Stimulated activated CD4-positive, alpha-beta T cell treated with anti-CD3 and anti-CD28 coated beads, Interleukin-15, amount 100 ng/mL, for 1 hour (primary cell): ENCODE measurements around the gene ZNF564.
"Not testable (repeated sequence)": the region's sequence is repeated elsewhere in the genome, so short reads cannot be mapped to it uniquely, and the experiment has no call there.

Source experiments
- DNase-seq, 2 donors: peaks; one replicate each; pipeline ENCODE4 v3.0.0-alpha.2; 2020; ENCODE audit warnings: low read depth in 1 of 2, low spot score in 1 of 2

The ZNF564 gene

DNA sequence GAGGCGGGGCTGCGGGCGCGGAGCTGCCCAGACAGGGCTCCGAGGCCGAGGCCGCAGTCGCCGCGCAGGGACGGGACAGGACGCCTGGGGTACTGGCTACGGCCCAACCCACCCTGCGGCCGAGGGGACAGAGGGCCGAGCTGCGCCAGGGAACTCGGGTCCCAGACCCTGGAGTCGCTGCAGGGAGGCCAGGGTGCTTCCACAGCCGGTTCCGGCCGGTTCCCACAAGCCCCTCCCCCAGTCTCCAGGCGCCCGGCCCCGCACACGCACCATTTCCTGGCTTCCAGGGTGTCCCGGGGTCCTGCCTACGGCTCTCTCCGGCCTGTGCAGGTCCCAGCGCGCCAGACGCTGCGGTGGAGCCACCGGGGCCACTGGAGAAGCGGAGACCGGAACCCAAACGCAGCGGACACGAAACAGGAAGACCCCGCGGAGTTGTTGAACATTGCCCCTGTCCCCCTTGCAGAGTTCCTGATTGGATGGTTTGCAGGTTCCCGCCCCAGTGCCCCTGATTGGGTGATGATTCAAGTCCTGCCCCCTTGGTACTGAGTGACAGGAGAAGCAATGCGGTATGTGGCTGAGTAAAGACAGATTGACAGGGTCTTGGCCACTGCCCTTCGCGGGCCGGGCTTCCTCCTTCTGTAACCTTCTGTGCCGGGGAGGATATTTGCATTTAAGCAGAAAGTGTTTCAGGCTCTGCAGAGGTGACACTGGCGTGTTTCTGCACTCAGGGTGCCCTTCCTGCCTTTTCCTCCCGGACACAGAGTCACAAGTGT lies at the start of gene ZNF564:
TSS of gene ZNF564 (minus strand) at position 423 of the 773 bp plus-strand sequence. CDS start at position 273, 150 bp downstream.
- DNase-seq = peak; percentile 73 to 82

DNA sequence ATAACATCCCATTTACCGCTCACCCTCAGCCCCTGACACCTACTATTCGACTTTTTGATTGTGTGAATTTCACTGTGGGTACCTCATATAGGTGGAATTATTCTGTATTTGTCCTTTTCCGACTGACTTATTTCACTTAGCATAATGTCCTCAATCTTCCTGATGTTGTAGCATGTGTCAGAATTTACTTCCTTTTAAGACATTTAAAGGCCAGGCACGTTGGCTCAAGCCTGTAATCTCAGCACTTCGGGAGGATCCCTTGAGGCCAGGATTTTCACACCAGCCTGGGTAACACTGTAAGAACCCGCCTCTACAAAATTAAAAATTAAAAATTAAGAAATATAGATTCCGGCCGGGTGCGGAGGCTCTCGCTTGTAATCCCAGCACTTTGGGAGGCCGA lies 46.3 kb upstream of the ZNF564 start:
- no peak for DNase-seq

DNA sequence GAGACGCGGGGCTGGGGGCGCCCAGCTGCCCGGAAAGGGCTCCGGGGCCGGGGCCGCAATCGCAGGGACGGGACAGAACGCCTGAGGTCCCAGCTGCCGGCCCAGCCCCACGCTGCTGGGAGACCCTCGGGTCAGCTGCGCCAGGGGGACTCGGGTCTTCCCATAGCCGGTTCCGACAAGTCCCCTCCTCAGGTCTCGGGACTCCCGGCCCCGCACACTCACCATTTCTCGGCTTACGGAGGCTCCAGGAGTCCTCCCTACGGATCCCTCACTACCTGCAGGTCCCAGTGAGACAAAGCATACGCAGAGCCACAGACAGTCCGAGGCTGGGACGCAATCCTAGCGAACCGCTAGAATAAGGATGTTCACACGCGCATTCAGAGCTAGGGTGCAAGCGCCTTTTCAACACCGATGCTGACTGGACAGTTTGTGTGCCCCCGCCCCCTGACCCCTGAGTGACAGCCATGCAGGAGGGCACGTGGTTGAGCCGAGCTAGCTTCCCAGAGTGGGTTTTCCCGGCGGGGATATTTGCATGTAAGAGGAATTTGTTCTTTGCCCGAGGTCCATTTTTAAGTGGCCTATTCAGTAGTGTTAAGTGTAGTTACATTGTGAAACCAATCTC lies 45.8 kb upstream of the ZNF564 start:
- no peak for DNase-seq

DNA sequence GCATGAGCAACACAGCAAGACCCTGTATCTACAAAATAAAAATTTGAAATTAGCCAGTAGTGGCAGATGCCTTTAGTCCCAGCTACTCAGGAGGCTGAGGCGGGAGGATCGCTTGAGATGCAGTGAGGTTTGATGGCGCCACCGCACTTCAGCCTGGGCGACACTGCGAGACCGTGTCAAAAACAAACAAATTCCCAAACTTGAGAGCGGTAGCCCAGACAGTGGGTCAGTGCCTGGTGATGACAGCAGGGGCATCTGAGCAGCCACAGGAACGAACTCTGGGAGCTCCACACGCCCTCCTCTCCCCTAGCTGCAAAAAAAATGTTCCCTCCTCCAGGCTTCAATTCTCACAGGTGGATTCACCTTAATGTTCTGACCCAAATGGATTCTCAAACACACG lies 45.2 kb upstream of the ZNF564 start:
- DNase-seq = no peak

DNA sequence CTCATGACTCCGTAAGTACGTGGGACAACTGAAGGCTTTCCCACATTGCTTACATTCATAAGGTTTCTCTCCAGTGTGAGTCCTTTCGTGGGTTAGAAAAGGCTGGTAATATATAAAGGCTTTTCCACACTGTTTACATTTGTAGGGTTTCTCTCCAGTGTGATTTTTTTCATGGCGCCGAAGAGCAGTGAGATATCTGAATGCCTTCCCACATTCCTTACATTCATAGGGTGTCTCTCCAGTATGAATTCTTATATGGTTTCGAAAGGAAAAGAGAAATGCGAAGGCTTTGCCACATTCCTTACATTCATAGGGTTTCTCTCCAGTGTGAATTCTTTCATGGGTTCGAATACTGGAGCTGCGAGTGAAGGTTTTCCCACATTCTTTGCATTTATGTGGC lies 29.8 kb upstream of the ZNF564 start:
- no peak for DNase-seq

DNA sequence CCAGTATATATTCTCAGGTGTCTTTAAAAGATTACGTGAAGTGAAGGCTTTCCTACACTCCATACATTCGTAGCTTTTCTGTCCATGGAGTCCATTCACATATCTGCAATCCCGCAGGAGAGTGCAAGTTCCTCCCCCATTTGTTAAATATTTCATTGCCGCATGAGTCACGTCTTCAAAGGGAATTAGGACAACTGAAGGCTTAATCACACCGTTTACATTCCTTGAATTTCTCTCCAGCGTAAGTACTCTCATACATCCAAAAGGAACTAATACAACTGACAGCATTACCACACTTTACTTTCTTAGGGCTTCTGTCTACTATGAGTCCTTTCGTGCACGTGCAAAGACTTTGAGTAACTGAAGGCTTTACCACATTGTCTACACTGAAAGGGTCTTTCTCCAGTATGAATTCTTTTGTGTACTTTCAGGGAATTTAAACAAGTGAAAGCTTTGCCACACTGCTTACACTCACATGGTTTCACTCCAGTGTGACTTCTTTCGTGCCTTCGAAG lies 29.0 kb upstream of the ZNF564 start:
- no peak for DNase-seq

DNA sequence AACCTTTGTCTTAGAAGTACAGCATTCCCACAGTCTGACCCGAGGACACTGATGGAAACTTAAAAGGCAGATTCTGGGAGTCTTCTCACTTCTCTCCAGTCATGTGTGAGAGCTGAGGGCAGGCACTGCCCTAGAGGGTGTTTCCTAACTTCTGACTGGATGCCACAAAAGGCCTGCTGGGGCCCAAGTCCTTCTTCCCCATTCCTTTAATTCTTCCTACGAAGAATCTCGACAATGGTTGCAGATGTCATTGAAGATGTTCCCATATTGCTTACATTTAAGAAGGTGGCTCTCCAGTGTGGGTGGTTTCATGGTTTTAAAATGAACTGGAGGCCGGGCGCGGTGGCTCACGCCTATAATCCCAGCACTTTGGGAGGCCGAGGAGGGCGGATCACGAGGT lies 27.4 kb upstream of the ZNF564 start:
- DNase-seq = no peak

DNA sequence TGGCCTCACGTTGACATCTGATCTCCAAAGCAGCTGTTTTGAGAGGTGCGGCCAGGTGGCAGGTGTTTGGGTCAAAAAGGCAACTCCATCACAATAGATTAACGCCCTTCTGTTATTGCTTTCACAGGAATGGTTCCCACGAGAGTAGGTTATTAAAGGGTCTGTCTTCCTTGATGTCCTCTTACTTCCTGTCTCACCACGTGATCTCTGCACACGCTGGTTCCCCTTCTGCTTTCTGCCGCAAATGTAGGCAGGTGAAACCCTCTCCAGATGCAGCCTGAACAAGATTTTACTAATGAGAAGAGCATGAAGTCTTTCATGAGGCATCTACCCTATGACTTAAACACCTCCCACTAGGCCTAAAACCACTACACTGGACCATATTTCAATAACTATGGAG lies 22.8 kb upstream of the ZNF564 start:
- no peak for DNase-seq

DNA sequence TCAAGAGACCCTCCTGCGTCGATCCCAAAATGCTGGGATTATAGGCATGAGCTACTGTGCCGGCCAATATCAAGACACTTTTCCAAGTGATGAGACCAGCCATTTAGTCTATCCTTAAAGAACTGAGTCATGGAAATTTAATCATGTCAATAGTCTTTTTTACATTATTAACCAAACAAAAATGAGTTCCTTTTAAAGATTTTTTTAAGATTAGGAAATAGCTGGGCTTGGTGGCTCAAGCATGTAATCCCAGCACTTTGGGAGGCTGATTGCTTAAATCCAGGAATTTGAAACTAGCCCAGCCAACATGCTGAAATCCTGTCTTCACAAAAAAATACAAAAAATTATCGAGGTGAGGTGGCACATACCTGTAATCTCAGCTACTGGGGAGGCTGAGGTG lies 16.7 kb upstream of the ZNF564 start:
- no peak for DNase-seq

DNA sequence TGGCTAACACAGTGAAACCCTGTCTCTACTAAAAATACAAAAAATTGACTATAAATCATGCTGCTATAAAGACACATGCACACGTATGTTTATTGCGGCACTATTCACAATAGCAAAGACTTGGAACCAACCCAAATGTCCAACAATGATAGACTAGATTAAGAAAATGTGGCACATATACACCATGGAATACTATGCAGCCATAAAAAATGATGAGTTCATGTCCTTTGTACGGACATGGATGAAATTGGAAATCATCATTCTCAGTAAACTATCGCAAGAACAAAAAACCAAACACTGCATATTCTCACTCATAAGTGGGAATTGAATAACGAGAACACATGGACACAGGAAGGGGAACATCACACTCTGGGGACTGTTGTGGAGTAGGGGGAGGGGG lies 15.1 kb upstream of the ZNF564 start:
- not testable (repeated sequence) for DNase-seq

DNA sequence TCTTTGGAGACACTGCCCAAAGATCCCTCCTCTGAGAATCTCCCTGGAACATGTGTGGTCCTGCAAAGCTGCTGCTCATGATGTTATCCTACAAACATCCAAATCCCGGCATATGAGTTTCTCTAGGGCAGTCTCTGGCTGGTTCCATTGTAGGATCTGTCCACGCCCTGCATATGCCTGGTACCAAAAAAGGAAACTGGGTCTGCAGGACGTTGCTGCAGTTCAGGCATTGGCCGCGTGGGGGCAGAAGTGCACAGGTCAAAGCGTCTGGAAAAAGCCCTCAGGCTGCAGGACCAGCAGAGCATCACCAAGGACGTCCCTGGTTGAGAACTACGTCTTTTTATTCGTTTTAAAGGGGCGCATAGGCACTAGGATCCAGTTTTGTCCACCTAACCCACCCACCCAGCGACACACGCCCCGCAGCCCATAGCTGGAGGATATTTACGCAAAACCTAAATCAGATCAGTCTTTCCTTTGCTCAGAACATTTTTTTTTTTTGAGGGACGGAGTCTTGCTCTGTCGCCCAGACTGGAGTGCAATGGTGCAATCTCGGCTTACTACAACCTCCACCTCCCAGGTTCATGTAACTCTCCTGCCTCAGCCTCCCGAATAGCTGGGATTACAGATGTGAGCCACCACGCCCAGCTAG lies 12.9 kb upstream of the ZNF564 start:
- DNase-seq = peak; percentile 86 to 92

DNA sequence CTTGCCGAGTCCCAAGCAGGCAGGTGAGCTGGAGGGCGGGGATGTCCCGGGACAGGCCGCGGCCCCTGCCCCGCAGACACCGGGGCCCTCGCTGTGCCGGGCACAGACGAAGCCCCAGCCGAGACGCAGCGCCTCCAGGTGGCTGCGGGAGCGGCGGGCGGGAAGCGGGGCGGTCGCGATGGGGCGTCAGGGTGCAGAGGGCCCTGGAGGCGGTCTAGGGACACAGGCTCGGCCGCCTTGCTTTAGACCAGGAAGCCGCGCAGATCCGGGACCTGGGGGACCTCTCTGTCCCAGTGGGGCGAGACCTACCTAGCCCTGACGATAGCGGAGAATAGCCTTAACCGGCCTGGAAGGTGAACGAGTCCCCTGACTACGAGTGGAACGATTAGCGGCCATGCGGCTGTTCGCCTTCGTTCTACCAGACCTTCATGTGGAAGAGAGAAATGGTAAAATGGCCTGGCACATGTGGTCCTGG lies 4.2 kb upstream of the ZNF564 start:
- DNase-seq = no peak

DNA sequence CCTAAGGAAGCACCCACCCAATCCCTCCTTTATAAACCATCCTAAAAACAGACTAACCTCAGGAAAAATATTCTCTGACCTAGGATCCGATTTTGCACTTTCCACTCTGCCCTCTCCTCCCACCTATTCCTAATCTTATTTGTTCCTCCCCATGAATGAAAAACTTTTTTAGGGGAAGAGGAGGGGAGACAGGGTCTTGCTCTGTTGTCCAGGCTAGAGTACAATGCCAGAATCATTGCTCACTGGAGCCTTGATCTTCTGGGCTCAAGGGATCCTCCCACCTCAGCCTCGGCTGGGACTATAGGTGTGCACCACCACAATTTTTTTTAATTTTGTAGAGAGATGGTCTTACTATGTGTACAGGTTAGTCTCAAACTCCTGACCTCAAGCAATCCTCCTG lies 4.4 kb downstream of the ZNF564 start:
- no peak for DNase-seq

DNA sequence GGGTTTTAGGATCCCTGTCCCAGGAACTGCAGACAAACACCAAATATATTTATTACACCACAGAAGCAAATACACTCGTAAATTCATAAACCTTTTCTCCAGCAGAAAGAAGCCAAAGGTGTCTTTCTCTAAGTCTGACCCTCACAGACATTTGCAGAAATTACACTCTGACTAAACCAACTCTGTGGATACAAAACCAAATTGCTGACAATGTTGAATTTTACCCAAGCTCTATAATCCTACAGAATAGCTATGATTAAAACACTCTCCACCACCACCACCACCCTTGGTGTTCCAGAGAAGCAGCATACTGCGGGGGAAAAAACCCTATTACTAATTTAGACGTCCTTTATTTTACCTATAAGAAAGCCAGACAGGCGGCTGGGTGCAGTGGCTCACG lies 5.2 kb downstream of the ZNF564 start:
- no peak for DNase-seq

DNA sequence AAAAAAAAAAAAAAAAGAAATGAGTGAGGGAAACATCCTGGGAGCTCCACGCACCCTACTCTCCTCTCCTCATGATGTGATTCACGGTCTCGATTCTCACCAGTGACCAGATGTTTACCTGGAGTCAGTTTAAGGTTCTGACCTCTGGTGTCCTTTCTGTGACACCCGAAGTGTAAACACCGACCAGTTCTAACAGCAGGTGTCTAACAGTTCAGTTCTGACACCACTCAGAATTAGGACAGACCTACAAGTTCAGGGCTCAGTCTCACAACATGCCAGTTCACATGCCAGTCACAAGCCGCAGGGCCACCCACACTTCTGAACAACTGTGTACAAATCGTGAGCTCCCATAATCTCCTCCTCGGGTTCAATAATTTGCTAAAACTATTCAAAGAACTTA lies 6.0 kb downstream of the ZNF564 start:
- DNase-seq = no peak

DNA sequence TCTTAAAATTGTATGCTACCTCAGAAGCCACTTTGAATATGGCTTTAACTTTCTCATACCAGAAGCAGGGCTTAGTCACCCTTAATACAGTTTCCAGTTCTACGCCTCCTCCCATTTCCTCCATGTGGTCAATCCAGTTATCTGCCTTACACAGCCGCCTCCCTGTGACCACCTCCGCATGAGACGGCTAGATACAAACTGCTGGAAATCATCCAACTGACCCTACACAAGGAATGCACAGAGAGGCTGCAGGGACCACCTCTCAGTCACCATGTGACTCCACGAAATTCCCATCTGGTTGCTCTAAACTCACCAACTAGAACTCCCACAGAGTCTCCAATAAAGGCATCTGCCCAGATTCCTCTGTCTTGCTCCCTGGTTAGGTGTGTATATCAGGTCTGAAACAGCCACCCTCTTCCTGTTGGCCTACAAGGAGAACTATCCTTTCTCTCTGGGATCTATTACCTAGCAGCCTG lies 6.8 kb downstream of the ZNF564 start:
- no peak for DNase-seq

DNA sequence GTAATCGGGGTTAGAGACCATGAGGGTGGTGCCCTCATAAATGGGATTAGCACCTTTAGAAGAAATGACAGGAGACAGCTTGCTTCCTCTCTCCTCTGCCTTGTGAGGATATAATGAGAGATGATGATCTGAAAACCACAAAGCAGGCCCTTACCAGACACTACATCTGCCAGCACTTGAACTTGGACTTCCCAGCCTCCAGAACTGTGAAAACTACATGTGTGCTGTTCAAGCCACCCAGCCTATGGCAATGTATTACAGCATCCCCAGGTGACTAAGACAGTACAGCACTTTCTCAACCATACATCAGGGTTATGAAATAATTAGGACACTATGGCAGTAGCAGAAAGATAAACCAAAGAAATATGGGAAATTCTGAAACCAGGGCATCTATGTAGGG lies 7.4 kb downstream of the ZNF564 start:
- no peak for DNase-seq

DNA sequence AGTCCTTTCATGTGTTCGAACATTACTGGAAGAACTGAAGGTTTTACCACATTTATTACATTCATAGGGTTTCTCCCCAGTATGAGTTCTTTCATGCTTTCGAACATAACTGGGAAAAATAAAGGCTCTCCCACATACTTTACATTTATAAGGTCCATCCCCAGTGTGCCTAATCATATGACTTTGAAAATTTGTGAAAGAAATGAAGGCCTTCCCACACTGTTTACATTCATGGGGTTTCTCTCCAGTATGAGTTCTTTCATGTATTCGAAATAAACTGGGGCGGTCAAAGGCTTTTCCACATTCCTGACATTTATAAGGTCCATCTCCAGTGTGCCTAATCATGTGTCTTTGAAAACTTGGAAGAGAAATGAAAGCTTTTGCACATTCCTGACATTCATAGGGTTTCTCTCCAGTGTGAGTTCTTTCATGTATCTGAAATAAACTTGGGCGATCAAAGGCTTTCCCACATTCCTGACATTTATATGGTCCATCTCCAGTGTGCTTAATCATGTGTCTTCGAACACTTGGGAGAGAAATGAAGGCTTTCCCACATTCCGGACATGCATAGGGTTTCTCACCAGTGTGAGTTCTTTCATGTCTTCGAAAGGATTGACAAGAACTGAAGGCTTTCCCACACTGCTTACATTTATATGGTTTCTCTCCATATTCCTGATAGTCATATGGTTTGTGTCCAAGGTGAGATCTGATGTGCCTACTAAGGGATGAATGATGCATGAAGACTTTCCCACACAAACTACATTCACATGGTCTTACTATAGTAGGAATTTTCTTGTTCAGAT lies 24.0 kb downstream of the ZNF564 start:
- no peak for DNase-seq

DNA sequence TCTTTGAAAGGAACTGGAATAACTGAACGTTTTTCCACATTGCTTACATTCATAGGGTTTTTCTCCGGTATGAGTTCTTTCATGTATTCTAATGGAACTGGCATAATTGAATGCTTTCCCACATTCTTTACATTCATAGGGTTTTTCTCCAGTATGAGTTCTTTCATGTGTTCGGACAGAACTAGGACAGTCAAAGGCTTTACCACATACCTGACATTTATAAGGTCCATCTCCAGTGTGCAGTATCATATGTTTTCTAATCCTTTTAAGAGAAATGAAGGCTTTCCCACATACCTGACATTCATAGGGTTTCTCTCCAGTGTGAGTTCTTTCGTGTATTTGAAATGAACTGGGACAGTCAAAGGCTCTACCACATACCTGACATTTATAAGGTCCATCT lies 24.7 kb downstream of the ZNF564 start:
- DNase-seq = no peak

DNA sequence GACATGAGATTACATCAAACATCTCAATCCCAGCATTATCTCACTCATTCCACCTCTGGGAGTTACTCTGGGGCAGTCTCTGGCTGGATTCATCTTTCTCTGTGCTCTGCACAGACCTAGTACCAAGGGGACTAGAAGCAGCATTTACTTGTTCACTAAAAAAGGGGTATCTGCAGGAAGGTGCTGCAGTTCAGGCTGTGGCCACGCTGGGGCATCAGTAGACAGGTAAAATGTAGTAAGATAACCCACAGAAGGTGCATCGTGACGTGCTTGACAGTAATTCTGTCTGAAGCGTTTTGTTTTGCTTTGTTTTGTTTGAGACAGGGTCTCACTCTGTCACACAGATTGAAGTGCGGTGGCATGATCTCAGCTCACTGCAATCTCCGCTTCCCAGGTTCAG lies 29.3 kb downstream of the ZNF564 start:
- no peak for DNase-seq

DNA sequence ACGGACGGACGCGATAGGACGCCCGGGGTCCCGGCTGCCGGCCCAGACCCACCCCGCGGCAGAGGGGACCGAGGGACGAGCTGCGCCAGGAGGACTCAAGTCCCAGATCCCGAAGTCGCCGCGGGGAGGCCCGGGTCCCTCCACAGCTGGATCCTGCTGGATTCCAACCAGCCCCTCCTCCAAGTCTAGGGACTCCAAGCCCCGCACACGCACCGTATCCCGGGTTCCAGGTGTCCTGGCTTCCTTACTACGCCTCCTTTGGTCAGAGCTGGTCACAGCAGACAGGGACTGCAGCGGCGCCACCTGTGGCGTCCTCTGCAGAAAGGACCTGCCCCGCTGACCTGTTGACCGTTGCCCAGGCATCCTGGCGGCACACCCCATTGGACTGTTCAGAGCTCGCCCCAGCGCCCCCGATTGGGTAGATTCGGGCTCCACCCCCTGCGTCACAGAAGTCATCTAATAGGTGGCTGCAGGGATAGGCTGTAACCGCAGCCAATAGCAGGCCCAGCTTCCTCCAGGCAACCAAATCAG lies 37.7 kb downstream of the ZNF564 start:
- no peak for DNase-seq
